H9 (cell line): ENCODE measurements around the gene PLEKHA7. TPM values are rescaled to one million over a fixed set of nuclear protein-coding genes. Genes with fewer than 3 reads are reported as not detected.

Experiments
- DNase-seq: peaks from one replicate; pipeline ENCODE4 v3.0.0-alpha.2; 2017
- H2AFZ ChIP-seq: one replicate; pipeline ENCODE4 v1.6.1; 2013; ENCODE audit warnings: mild to moderate bottlenecking, low read length, control low read depth, moderate library complexity
- H2AK5ac ChIP-seq: 2 replicates; pipeline ENCODE4 v1.6.1; 2013; ENCODE audit warnings: low read length, control low read depth, mixed read lengths; ENCODE audit not compliant: insufficient read length
- H2BK120ac ChIP-seq: one replicate; pipeline ENCODE4 v1.6.1; 2013; ENCODE audit warnings: low read depth, mild to moderate bottlenecking, low read length, control low read depth, inconsistent platforms; ENCODE audit not compliant: poor library complexity, severe bottlenecking
- H2BK12ac ChIP-seq: 2 replicates; pipeline ENCODE4 v1.6.1; 2013; ENCODE audit warnings: low read length, control low read depth, mixed read lengths, low read depth; ENCODE audit not compliant: insufficient read length
- H2BK15ac ChIP-seq: 2 replicates; pipeline ENCODE4 v1.6.1; 2013; ENCODE audit warnings: low read depth, low read length, control low read depth
- H2BK20ac ChIP-seq: one replicate; pipeline ENCODE4 v1.6.1; 2013; ENCODE audit warnings: low read depth, mild to moderate bottlenecking, low read length, control low read depth, inconsistent platforms; ENCODE audit not compliant: poor library complexity, severe bottlenecking
- H2BK5ac ChIP-seq: 2 replicates; pipeline ENCODE4 v1.6.1; 2013; ENCODE audit warnings: low read length, control low read depth, mixed read lengths; ENCODE audit not compliant: insufficient read length
- H3K14ac ChIP-seq: 2 replicates; pipeline ENCODE4 v1.6.1; 2013; ENCODE audit warnings: low read length, control low read depth; ENCODE audit not compliant: insufficient read depth
- H3K18ac ChIP-seq: 2 replicates; pipeline ENCODE4 v1.6.1; 2013; ENCODE audit warnings: low read depth, mild to moderate bottlenecking, mixed read lengths, low read length, control low read depth; ENCODE audit not compliant: insufficient read length
- H3K23ac ChIP-seq: 2 replicates; pipeline ENCODE4 v1.6.1; 2013; ENCODE audit warnings: low read length, control low read depth, mixed read lengths, low read depth; ENCODE audit not compliant: insufficient read length
- H3K23me2 ChIP-seq: 2 replicates; pipeline ENCODE4 v1.6.1; 2013; ENCODE audit warnings: low read depth, mild to moderate bottlenecking, mixed read lengths, low read length, control low read depth; ENCODE audit not compliant: insufficient read length, poor library complexity, severe bottlenecking
- H3K27ac ChIP-seq: 2 replicates; pipeline ENCODE4 v1.5.1; 2013; ENCODE audit warnings: low read length, control low read depth, mixed read lengths, low read depth; ENCODE audit not compliant: insufficient read length
- H3K27me3 ChIP-seq: 2 replicates; pipeline ENCODE4 v1.6.1; 2013; ENCODE audit warnings: low read length, control low read depth, inconsistent platforms; ENCODE audit not compliant: insufficient read depth
- H3K4ac ChIP-seq: 2 replicates; pipeline ENCODE4 v1.6.1; 2013; ENCODE audit warnings: low read depth, mild to moderate bottlenecking, control low read depth, inconsistent platforms, low read length, moderate library complexity
- H3K4me1 ChIP-seq: 2 replicates; pipeline ENCODE4 v1.6.1; 2013; ENCODE audit warnings: low read length, control low read depth, inconsistent platforms; ENCODE audit not compliant: insufficient read depth
- H3K4me2 ChIP-seq: 2 replicates; pipeline ENCODE4 v1.6.1; 2013; ENCODE audit warnings: low read length, control low read depth, mixed read lengths; ENCODE audit not compliant: insufficient read length, insufficient read depth
- H3K56ac ChIP-seq: 2 replicates; pipeline ENCODE4 v1.6.1; 2013; ENCODE audit warnings: low read depth, mild to moderate bottlenecking, mixed read lengths, low read length, control low read depth; ENCODE audit not compliant: insufficient read length
- H3K79me1 ChIP-seq: 2 replicates; pipeline ENCODE4 v1.6.1; 2013; ENCODE audit warnings: low read depth, mild to moderate bottlenecking, moderate library complexity, low read length, control low read depth, inconsistent platforms; ENCODE audit not compliant: insufficient read depth, poor library complexity, severe bottlenecking
- H3K79me2 ChIP-seq: 2 replicates; pipeline ENCODE4 v1.6.1; 2013; ENCODE audit warnings: low read length, control low read depth, inconsistent platforms; ENCODE audit not compliant: insufficient read depth
- H3K9ac ChIP-seq: 2 replicates; pipeline ENCODE4 v1.6.1; 2013; ENCODE audit warnings: low read length, control low read depth, mixed read lengths; ENCODE audit not compliant: insufficient read length; ENCODE audit errors: extremely low read depth
- H3K9me3 ChIP-seq: one replicate; pipeline ENCODE4 v1.6.1; 2013; ENCODE audit warnings: low read depth, low read length, inconsistent platforms; ENCODE audit not compliant: control insufficient read depth
- H3T11ph ChIP-seq: one replicate; pipeline ENCODE4 v1.6.1; 2013; ENCODE audit warnings: mild to moderate bottlenecking, low read length, control low read depth, inconsistent platforms
- H4K20me1 ChIP-seq: one replicate; pipeline ENCODE4 v1.6.1; 2013; ENCODE audit not compliant: control insufficient read depth, insufficient read length, insufficient read depth
- H4K5ac ChIP-seq: 2 replicates; pipeline ENCODE4 v1.6.1; 2013; ENCODE audit warnings: low read depth, mild to moderate bottlenecking, mixed read lengths, low read length, control low read depth; ENCODE audit not compliant: insufficient read length
- H4K8ac ChIP-seq: replicated peaks from 2 replicates; pipeline ENCODE4 v1.6.1; 2013; ENCODE audit warnings: low read length, control low read depth, mixed read lengths, low read depth; ENCODE audit not compliant: insufficient read length
- H4K91ac ChIP-seq: 2 replicates; pipeline ENCODE4 v1.6.1; 2013; ENCODE audit warnings: low read depth, mild to moderate bottlenecking, moderate library complexity, mixed read lengths, low read length, control low read depth; ENCODE audit not compliant: insufficient read length
- H3K27ac Mint-ChIP-seq, 3 experiments: 2 replicates in 2 of 3; 3 replicates in 1 of 3; pipeline ENCODE4 v1.8.0; 2020 to 2021; ENCODE audit warnings: mixed read lengths in 3 of 3, mild to moderate bottlenecking in 1 of 3, moderate library complexity in 1 of 3
- H3K27me3 Mint-ChIP-seq: 2 replicates; pipeline ENCODE4 v1.8.0; 2021; ENCODE audit warnings: low read depth, mild to moderate bottlenecking, moderate library complexity, mixed read lengths
- H3K36me3 Mint-ChIP-seq, 3 experiments: 2 replicates in 2 of 3; 3 replicates in 1 of 3; pipeline ENCODE4 v1.8.0; 2020 to 2021; ENCODE audit warnings: low read depth in 3 of 3, mixed read lengths in 3 of 3; ENCODE audit not compliant: insufficient read depth in 1 of 3
- H3K4me1 Mint-ChIP-seq, 2 experiments: 2 replicates each; pipeline ENCODE4 v1.8.0; 2020; ENCODE audit warnings: mixed read lengths in 2 of 2
- H3K4me3 Mint-ChIP-seq, 2 experiments: 2 replicates in 1 of 2; 3 replicates in 1 of 2; pipeline ENCODE4 v1.8.0; 2020 to 2021; ENCODE audit warnings: mild to moderate bottlenecking in 2 of 2, mixed read lengths in 2 of 2, moderate library complexity in 1 of 2
- H3K9me3 Mint-ChIP-seq, 2 experiments: 2 replicates in 1 of 2; 3 replicates in 1 of 2; pipeline ENCODE4 v1.8.0; 2020; ENCODE audit warnings: mild to moderate bottlenecking in 2 of 2, mixed read lengths in 2 of 2, moderate library complexity in 1 of 2
- CTCF ChIP-seq: fragments of 200-600 bp; sonication (generic); conservative IDR thresholded peaks from 3 replicates; pipeline ENCODE4 v1.8.0; 2021; ENCODE audit warnings: antibody characterized with exemption, mild to moderate bottlenecking
- WGBS: extraction: QIAGEN DNeasy Blood & Tissue Kit; methylation state at CpG from one replicate; pipeline ENCODE4 v1.1.7; 2013; ENCODE audit warnings: missing lambda C conversion rate, low lambda C conversion rate, mixed read lengths; ENCODE audit not compliant: insufficient read length; ENCODE audit errors: extremely low coverage; 5-methylcytosine and 5-hydroxymethylcytosine counted together
- total RNA-seq: library from RNA; stranded (reverse); gene quantifications from 2 replicates; pipeline ENCODE4 v1.2.1, GENCODE V29; 2021

The PLEKHA7 gene
- total RNA-seq, 1 experiment from 2014 or later: 21.0 TPM

- Mint-ChIP-seq H3K36me3 (no peaks in the 10 kb centered on the region), H3K4me1 (peaks cover 49 to 66% of the 10 kb centered on the region in 2 experiments), H3K27me3 (no peaks in the 10 kb centered on the region), H3K9me3 (no peaks in the 10 kb centered on the region), H3K27ac (no peak overlapping the region; a peak in 1 of 7 replicates), H3K4me3 (no peak overlapping the region)
- Histone ChIP-seq H3K27me3 (no peaks in the 10 kb centered on the region), H3K23me2 (no peaks in the 10 kb centered on the region), H2BK120ac (no peak overlapping the region), H2AK5ac (no peak overlapping the region), H3K4ac (no peak overlapping the region), H3K79me2 (no peaks in the 10 kb centered on the region), H4K91ac (no peak overlapping the region), H3K18ac (no peak overlapping the region), H3K14ac (no peak overlapping the region), H3K9me3 (no peaks in the 10 kb centered on the region), H2BK15ac (no peak overlapping the region), H3K27ac (no peak overlapping the region), H3K9ac (no peak overlapping the region), H2BK20ac (no peak overlapping the region), H4K20me1 (peaks cover 2% of the 10 kb centered on the region), H3K23ac (no peak overlapping the region), H4K8ac (no peak overlapping the region), H3K4me2 (no peak overlapping the region), H2AFZ (no peak overlapping the region), H3K4me1 (peaks cover 17% of the 10 kb centered on the region), H3K56ac (no peak overlapping the region), H3T11ph (no peak overlapping the region), H2BK12ac (no peak overlapping the region), H4K5ac (no peak overlapping the region), H3K79me1 (no peaks in the 10 kb centered on the region), H2BK5ac (no peak overlapping the region)
- WGBS: no CpG with 5 or more reads among the region's 2 CpGs
- no peak for TF ChIP-seq CTCF
- DNase-seq: no peak
Observed at GRCh38 chr11:16984229-16984628, 30.0 kb downstream of the PLEKHA7 start.
